ENCODE data around the gene CSNK1G3.
"Not testable (repeated sequence)": the region's sequence is repeated elsewhere in the genome, so short reads cannot be mapped to it uniquely, and the experiment has no call there.

The CSNK1G3 gene

GRCh38 chr5:123511648-123512605, at the start of gene CSNK1G3:
Gene CSNK1G3, plus strand, starts transcription at chr5:123512177. Its CDS starts 33,487 bp downstream, at chr5:123545664.
- DNase-seq (ENCODE audit: low spot score): peak; percentile 90

- not testable (repeated sequence) for DNase-seq (ENCODE audit: low spot score)
These were observed 45.1 kb upstream of the CSNK1G3 start for GRCh38 chr5:123466839-123467238.

DNA sequence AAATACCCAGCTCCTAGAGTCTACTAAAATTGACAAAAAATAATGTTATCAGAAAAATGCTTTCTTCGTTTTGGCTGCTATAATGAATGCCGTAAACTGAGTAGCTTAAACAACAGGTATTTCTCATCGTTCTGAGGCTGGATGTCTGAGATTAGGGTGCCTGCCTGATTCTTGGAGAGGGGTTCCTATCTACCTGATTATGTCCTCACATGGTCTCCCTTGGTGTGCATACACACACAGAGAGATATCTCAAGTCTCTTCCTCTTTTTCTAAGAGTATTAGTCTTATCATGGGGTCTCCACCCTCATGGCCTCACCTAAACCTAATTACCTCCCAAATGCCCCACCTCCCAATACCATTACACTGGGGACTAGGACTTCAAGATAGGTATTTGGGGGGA, 40.6 kb upstream of the CSNK1G3 start:
- no peak for DNase-seq (ENCODE audit: low spot score)

DNA sequence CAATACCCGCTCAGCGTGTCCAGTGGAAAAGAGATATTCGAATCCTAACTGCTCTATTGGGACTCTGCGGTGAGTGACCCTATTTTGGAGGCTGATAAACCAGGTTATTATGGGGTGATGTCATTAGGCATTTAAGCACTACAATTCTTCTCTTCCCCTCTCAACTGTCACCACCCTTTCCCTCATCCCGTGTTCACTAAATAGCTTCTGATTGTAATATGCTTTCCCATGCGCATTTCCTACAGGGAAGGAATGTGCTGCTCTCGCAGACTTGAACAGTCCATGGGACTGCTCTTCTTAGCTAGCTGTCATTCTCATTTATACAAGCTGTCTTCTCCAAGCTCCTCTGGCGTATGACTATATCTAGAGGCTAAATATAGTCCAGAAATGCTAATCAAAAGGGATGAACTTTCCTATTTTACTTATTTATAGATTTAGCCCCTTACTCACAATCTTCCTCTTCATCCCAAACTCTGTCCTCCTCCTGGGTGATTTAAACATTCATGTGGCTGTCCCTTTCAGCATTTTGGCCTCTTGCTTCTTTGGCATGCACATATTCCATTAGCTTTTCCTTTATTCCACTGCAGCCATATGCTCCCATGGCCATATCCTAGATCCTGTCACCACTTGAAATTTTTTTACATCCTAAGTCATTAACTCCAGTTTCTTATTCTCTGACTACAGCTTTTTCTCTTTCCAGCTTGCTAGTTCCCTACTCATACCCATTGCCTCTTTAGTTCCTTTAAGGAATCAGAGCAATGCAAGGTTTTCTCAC, 39.6 kb upstream of the CSNK1G3 start:
- DNase-seq (ENCODE audit: low spot score): no peak

- DNase-seq (ENCODE audit: low spot score): no peak
These were observed 37.7 kb upstream of the CSNK1G3 start for GRCh38 chr5:123474228-123474627.

GRCh38 chr5:123476731-123477130, 35.2 kb upstream of the CSNK1G3 start:
- no peak for DNase-seq (ENCODE audit: low spot score)

DNA sequence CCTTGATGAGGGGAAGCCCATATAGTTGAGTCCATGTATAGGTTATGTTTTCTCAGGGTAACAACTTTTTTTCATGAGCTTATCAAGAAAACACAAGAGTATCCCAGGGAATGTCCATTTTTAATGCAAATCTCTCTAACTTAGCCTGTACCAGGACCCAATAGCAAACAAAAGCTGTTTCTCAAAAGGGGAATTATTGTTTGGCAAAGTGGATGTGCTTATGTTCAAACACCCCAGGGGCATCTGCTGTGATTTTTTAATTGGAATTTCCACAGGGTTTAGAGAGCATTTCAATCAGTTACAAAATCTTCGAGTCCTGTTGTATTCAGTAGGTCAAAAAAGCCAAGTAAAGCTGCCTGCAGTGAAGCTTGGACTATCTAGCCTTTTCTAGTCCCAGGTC, 33.4 kb upstream of the CSNK1G3 start:
- DNase-seq (ENCODE audit: low spot score): no peak

DNA sequence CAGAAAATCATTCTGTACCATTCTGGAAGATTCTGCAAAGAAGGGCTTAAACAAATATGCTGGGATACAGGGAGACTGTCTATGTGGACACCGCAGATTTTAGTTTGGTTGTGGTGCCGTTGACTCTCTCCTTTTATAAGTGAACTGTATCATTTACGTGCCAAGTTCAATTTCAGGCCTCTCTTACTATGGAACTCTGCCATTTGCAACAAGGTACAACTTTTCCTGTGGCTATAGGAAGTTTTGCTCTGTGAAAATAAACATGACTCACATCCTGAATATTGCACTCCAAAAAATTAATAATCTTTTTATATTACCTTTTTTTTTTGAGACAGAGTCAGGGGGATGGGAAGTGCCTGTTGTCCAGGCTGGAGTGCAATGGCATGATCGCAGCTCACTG, 29.7 kb upstream of the CSNK1G3 start:
- no peak for DNase-seq (ENCODE audit: low spot score)

GRCh38 chr5:123483446-123484077, 28.4 kb upstream of the CSNK1G3 start:
- DNase-seq (ENCODE audit: low spot score): no peak

- no peak for DNase-seq (ENCODE audit: low spot score)
These were observed 26.7 kb upstream of the CSNK1G3 start for GRCh38 chr5:123485275-123485674.

GRCh38 chr5:123486951-123487655, 24.9 kb upstream of the CSNK1G3 start:
- DNase-seq (ENCODE audit: low spot score): no peak

DNA sequence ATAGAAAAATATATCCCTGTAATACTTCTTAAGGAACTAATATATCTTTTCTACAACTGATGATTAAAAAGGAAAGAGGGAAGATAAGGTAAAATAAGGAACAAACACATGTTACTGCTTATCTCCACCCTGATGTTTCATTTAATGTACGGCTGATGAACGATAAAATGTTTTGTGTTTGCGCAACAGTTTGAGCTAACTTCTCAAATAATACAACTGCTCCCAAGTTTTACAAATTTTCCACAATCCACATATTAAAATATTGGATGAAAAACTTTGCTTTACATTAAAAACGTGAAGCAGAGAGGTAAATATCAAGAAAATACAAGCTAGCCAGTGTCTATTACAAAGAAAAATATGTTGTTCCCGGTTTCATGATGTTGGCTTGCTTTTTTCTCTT, 21.0 kb upstream of the CSNK1G3 start:
- DNase-seq (ENCODE audit: low spot score): no peak

- not testable (repeated sequence) for DNase-seq (ENCODE audit: low spot score)
These were observed 16.8 kb upstream of the CSNK1G3 start for GRCh38 chr5:123495211-123495610.

GRCh38 chr5:123496892-123497291, 15.1 kb upstream of the CSNK1G3 start:
- DNase-seq (ENCODE audit: low spot score): no peak

DNA sequence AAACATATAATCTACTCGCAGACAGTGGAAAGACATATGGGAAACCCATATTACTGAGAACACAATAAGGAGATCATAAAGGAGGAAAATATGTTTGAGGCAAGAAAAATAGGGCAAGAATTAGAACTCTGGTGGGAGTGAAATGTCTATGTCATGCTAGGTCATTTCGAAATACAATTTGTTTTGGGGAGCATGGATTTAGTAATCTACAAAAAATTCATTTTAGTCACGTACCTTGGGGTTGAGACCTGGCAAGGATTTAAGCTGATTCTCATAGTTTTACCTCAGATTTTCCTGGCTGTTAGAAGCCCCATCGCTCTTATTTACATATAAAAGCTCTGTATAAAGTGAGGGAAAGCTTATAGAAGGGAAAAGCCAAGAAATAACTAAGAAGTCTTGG, 11.5 kb upstream of the CSNK1G3 start:
- DNase-seq (ENCODE audit: low spot score): no peak

DNA sequence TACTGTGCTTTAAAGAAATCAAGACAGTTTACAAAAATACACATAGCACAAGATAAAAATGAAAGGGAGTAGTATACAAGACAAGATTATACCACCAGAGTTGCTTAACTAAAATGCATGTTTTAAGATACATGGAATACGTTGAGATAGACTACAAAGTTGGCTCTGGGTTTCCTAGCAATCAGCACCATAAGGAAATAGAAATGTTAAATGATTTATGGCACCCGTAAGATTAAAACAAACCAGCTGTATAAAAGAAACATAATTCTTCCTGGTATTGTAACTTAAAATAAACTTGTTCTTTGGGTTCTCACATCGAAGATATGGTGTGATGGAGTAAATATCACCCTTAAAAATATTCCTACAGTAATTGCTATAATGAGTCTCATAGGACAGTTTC, 9.9 kb upstream of the CSNK1G3 start:
- no peak for DNase-seq (ENCODE audit: low spot score)

GRCh38 chr5:123503299-123503698, 8.7 kb upstream of the CSNK1G3 start:
- DNase-seq (ENCODE audit: low spot score): no peak

GRCh38 chr5:123505633-123506032, 6.3 kb upstream of the CSNK1G3 start:
- no peak for DNase-seq (ENCODE audit: low spot score)

DNA sequence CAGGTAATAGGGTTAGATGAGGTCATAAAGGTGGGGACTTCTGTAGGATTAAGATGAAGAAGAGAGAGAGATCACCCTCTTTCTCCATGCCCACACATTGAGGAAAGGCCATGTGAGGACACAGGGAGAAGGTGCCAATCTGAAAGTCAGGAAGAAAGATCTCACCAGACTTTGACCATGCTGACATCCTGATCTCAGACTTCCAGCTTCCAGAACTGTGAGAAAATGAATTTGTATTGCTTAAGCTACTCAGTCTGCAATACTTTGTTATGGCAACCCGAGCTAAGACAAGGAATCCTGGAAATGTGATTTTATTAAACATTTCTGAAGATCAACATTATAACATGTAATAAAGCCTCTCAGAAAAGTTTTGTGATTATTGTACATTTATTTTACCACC, 3.5 kb upstream of the CSNK1G3 start:
- no peak for DNase-seq (ENCODE audit: low spot score)

DNA sequence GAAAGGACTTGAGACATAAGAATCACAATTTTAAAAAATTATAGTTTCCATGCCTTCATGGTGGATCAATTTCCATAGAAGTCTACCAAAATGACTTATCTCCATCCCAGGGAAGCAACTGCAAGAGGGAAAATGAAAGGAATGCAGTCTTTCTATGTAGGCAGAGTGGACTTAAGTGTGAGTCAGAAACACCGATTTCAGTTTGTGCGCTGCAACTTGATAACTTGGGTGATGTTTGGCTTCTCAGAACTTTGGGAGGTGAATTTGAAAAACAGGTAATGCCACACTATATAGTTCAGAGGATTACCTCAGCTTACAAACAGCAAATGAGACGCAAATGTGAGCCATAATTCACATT, 708 bp upstream of the CSNK1G3 start:
- DNase-seq (ENCODE audit: low spot score): no peak

- peak; percentile 9 for DNase-seq (ENCODE audit: low spot score)
These were observed 859 bp downstream of the CSNK1G3 start for GRCh38 chr5:123512611-123513461.
